Heart left ventricle (tissue), 16 donors: Measurements from ENCODE around the gene SUCLG1. TPM values are rescaled to one million over a fixed set of nuclear protein-coding genes. Genes with fewer than 3 reads are reported as not detected.

Source experiments
- ATAC-seq, 4 donors: fragments of 200-7000 bp; cut with Tn5 transposase; one replicate each; pipeline ENCODE4 v1.9.1; 2020 to 2022; ENCODE audit warnings: moderate library complexity in 4 of 4, mild to moderate bottlenecking in 3 of 4, moderate number of reproducible peaks in 1 of 4
- DNase-seq, 5 donors: peaks; one replicate each; pipeline ENCODE4 v3.0.0-alpha.2; 2020
- H3K27ac ChIP-seq, 12 donors: fragments of 200-600 bp; sonication (generic) in 4 of 12; one replicate each; pipeline versions ENCODE4 v1.5.0 to v1.8.0; 2016 to 2022; ENCODE audit warnings: mild to moderate bottlenecking in 2 of 12
- H3K27me3 ChIP-seq, 9 donors: fragments of 200-600 bp; sonication (generic) in 2 of 9; one replicate each; pipeline versions ENCODE4 v1.5.1 to v1.8.0; 2016 to 2022; ENCODE audit warnings: mild to moderate bottlenecking in 3 of 9
- H3K36me3 ChIP-seq, 9 donors: fragments of 200-600 bp; sonication (generic) in 2 of 9; one replicate each; pipeline versions ENCODE4 v1.5.0 to v1.8.0; 2018 to 2022; ENCODE audit warnings: mild to moderate bottlenecking in 2 of 9
- H3K4me1 ChIP-seq, 12 donors: fragments of 200-600 bp; sonication (generic) in 4 of 12; one replicate each; pipeline versions ENCODE4 v1.5.0 to v1.8.0; 2016 to 2022; ENCODE audit warnings: mild to moderate bottlenecking in 3 of 12
- H3K4me3 ChIP-seq, 12 donors: fragments of 200-600 bp; sonication (generic) in 4 of 12; one replicate each; pipeline versions ENCODE4 v1.5.0 to v1.8.0; 2017 to 2022; ENCODE audit warnings: mild to moderate bottlenecking in 9 of 12, moderate library complexity in 4 of 12
- H3K9me3 ChIP-seq, 12 donors: fragments of 200-600 bp; sonication (generic) in 4 of 12; one replicate each; pipeline versions ENCODE4 v1.5.0 to v1.8.0; 2016 to 2022; ENCODE audit warnings: mild to moderate bottlenecking in 1 of 12
- CTCF ChIP-seq, 12 donors: fragments of 200-600 bp; sonication (generic) in 4 of 12; IDR thresholded peaks; one replicate each; pipeline versions ENCODE4 v1.5.0 to v1.8.0; 2018 to 2022; ENCODE audit warnings: antibody characterized with exemption in 12 of 12, mild to moderate bottlenecking in 5 of 12
- POLR2A ChIP-seq, 2 donors: fragments of 450-650 bp; IDR thresholded peaks; one replicate each; pipeline ENCODE4 v1.6.1; 2017; ENCODE audit warnings: antibody characterized with exemption in 2 of 2, mild to moderate bottlenecking in 2 of 2, moderate library complexity in 2 of 2
- WGBS, 4 donors: extraction: QIAGEN DNeasy Blood & Tissue Kit in 2 of 4; methylation state at CpG; one replicate each; pipeline versions ENCODE4 v1.1.5 to v1.1.7; 2013 to 2018; 5-methylcytosine and 5-hydroxymethylcytosine counted together
- intact Hi-C, 10 donors: fragments of 100-400 bp; cut with DNase I; formaldehyde crosslinking; loops; one replicate each; pipeline versions ENCODE4 v1.11.1 to v1.14.2; 2022
- polyA plus RNA-seq, 2 donors: library from polyadenylated mRNA; stranded (reverse); fragments of 200-250 nt; gene quantifications; one replicate each; pipeline ENCODE4 v1.2.3, GENCODE V29; 2013
- total RNA-seq, 9 donors: library from RNA; depleted of rRNA in 2 of 9; stranded (reverse); fragments of >200 nt in 2 of 9; fragmentation: NEBNext Ultra II Directional in 3 of 9; extraction: Animal tissue kit (Norgen Biotek cat#: 25700) in 3 of 9; gene quantifications; one replicate each; pipeline versions ENCODE4 v1.1.0 to v1.2.4, GENCODE V29; 2016 to 2023
- donor health status: ischemic (EF 13 %, LVEDD 7.1; RV severe dilation, severe dysfunction).
- donor health status: healthy with polysubstance abuse.
- donor health status: DM: no; HTN: yes; CAD: no.
- donor health status: DM: no; HTN: no; CAD: no.
- donor health status: ischemic (EF 25% LVEDD 6.9; RV normal size, moderate dysfunction).
- donor health status: ischemic (EF 25% LVEDD 5.7; RV mildly dilated, moderate dysfunction).
- donor health status: healthy.
- donor health status: DM: yes; HTN: yes; CAD: no.
- donor health status: ischemic (EF 35%, LVEDD 5.7; RV mildly dilated, moderate dysfunction).
- donor health status: nonischemic (EF 11% LVEDD 7.7; RV severe dilation, severe dysfunction).
- donor health status: DM: yes; HTN: yes; CAD: no.
- donor health status: PGD.
- donor health status: ischemic (EF 29% LVEDD 5.4; RV normal size, mild dysfunction).
- donor health status: nonischemic (EF 23%, LVEDD 6.1; RV moderate dilation, normal function).

Gene SUCLG1
- total and polyA plus RNA-seq, 11 donors: 184 to 348 (median 258) TPM

- H3K27me3 ChIP-seq: no peaks in the 10 kb centered on the region
- intact Hi-C loops: no loop called here
These were observed 27.5 kb upstream of the SUCLG1 start for GRCh38 chr2:84486441-84487115.

GRCh38 chr2:84483320-84483719 is 24.2 kb upstream of the SUCLG1 start:
- Histone ChIP-seq H3K9me3 (no peaks in the 10 kb centered on the region), H3K27me3 (no peaks in the 10 kb centered on the region), H3K27ac (no peak overlapping the region), H3K4me1 (peaks cover 0 to 11% (median 0%) of the 10 kb centered on the region in 12 donors), H3K36me3 (no peaks in the 10 kb centered on the region), H3K4me3 (no peak overlapping the region)
- intact Hi-C loops: no loop called here
- WGBS, 4 donors: 86 to 100% (median 90%) methylated on average over 1 of the region's 1 CpG
- TF ChIP-seq CTCF (IDR thresholded peaks at IDR 0.05) (no peak), POLR2A (IDR thresholded peaks at IDR 0.05) (no peak)
- DNase-seq (no peak), ATAC-seq (no peak)

More at GRCh38 chr2:84486441-84487115, 27.5 kb upstream of the SUCLG1 start:
- Histone ChIP-seq H3K9me3 (no peaks in the 10 kb centered on the region), H3K4me1 (peaks cover 0 to 11% (median 0%) of the 10 kb centered on the region in 12 donors), H3K4me3 (no peak overlapping the region), H3K27ac (no peak overlapping the region), H3K36me3 (no peaks in the 10 kb centered on the region)
- TF ChIP-seq POLR2A (IDR thresholded peaks at IDR 0.05): no peak
- no peak for TF ChIP-seq CTCF (IDR thresholded peaks at IDR 0.05)
- no peak for ATAC-seq
- no peak for DNase-seq
- 88 to 93% (median 89%) methylated on average over 2 of the region's 2 CpGs for WGBS, 4 donors

- Histone ChIP-seq H3K4me3 (no peak overlapping the region), H3K27me3 (no peaks in the 10 kb centered on the region), H3K9me3 (peaks cover 0 to 5% (median 0%) of the 10 kb centered on the region in 12 donors), H3K27ac (no peak overlapping the region), H3K4me1 (peaks cover 0 to 11% (median 0%) of the 10 kb centered on the region in 12 donors), H3K36me3 (no peaks in the 10 kb centered on the region)
- ATAC-seq: no peak
- WGBS, 4 donors: 49 to 63% (median 56%) methylated on average over 3 of the region's 3 CpGs
- intact Hi-C loops: no loop called here
- no peak for DNase-seq
- TF ChIP-seq CTCF (IDR thresholded peaks at IDR 0.05) (no peak), POLR2A (IDR thresholded peaks at IDR 0.05) (no peak)
These were observed 23.5 kb upstream of the SUCLG1 start for GRCh38 chr2:84482603-84483002.

GRCh38 chr2:84481702-84482101 is 22.6 kb upstream of the SUCLG1 start:
- TF ChIP-seq POLR2A (IDR thresholded peaks at IDR 0.05) (no peak), CTCF (IDR thresholded peaks at IDR 0.05) (no peak)
- no peak overlapping the region for H3K27ac ChIP-seq
- H3K36me3 ChIP-seq: no peaks in the 10 kb centered on the region
- H3K9me3 ChIP-seq: peaks cover 0 to 12% (median 3%) of the 10 kb centered on the region in 12 donors
- intact Hi-C loops: no loop called here
- H3K4me1 ChIP-seq: peaks cover 0 to 5% (median 0%) of the 10 kb centered on the region in 12 donors
- no peak for ATAC-seq
- DNase-seq: no peak
- 44 to 47% (median 45%) methylated on average over 5 of the region's 5 CpGs for WGBS, 4 donors
- H3K4me3 ChIP-seq: no peak overlapping the region
- H3K27me3 ChIP-seq: no peaks in the 10 kb centered on the region
